Hematopoietic multipotent progenitor cell treated with erythropoietin and hydrocortisone succinate and interleukin-3 and kit ligand, for 6 days (in vitro differentiated cells): ENCODE measurements around the gene ITGB7.
"Not testable (repeated sequence)": the region's sequence is repeated elsewhere in the genome, so short reads cannot be mapped to it uniquely, and the experiment has no call there.

ENCODE experiments used
- DNase-seq: peaks from one replicate; pipeline ENCODE4 v3.0.0-alpha.2; 2015

Gene ITGB7

GRCh38 chr12:53196486-53196885, 10.6 kb downstream of the ITGB7 start:
- DNase-seq: no peak

- DNase-seq: no peak
These were observed 11.3 kb downstream of the ITGB7 start for GRCh38 chr12:53195516-53196420.

GRCh38 chr12:53194973-53195372, 12.1 kb downstream of the ITGB7 start:
- DNase-seq: no peak

GRCh38 chr12:53193985-53194716, 12.9 kb downstream of the ITGB7 start:
- no peak for DNase-seq

GRCh38 chr12:53193040-53193439, 14.0 kb downstream of the ITGB7 start:
- no peak for DNase-seq

GRCh38 chr12:53192531-53193021, 14.5 kb downstream of the ITGB7 start:
- DNase-seq: no peak

- no peak for DNase-seq
These were observed 15.0 kb downstream of the ITGB7 start for GRCh38 chr12:53191885-53192530.

GRCh38 chr12:53191096-53191884, 15.8 kb downstream of the ITGB7 start:
- DNase-seq: no peak

GRCh38 chr12:53190108-53190729, 16.8 kb downstream of the ITGB7 start:
- DNase-seq: peak; percentile 60

GRCh38 chr12:53187145-53187899, 19.7 kb downstream of the ITGB7 start:
- DNase-seq: no peak

GRCh38 chr12:53186745-53187144, 20.3 kb downstream of the ITGB7 start:
- DNase-seq: no peak

- DNase-seq: no peak
These were observed 21.4 kb downstream of the ITGB7 start for GRCh38 chr12:53185582-53186153.

GRCh38 chr12:53184828-53185227, 22.2 kb downstream of the ITGB7 start:
- no peak for DNase-seq

GRCh38 chr12:53182903-53183302, 24.1 kb downstream of the ITGB7 start:
- peak; percentile 88 for DNase-seq

GRCh38 chr12:53181935-53182334, 25.1 kb downstream of the ITGB7 start:
- DNase-seq: no peak

GRCh38 chr12:53180931-53181645, 26.0 kb downstream of the ITGB7 start:
- peak; percentile 77 for DNase-seq

- DNase-seq: peak; percentile 98
These were observed 26.7 kb downstream of the ITGB7 start, which contains the start of the genes CSAD and ZNF740 for GRCh38 chr12:53180220-53180930. Gene CSAD, minus strand, starts transcription at chr12:53180925. Its CDS starts 7,455 bp downstream, at chr12:53173470. Gene ZNF740, plus strand, starts transcription at chr12:53180722. Its CDS starts 1,262 bp downstream, at chr12:53181984.

- no peak for DNase-seq
These were observed 27.3 kb downstream of the ITGB7 start for GRCh38 chr12:53179687-53180219.

GRCh38 chr12:53178803-53179202, 28.2 kb downstream of the ITGB7 start:
- not testable (repeated sequence) for DNase-seq
